ENCODE measurements around the gene CD70.
"Not testable (repeated sequence)": the region's sequence is repeated elsewhere in the genome, so short reads cannot be mapped to it uniquely, and the experiment has no call there.

CD70 gene

DNA sequence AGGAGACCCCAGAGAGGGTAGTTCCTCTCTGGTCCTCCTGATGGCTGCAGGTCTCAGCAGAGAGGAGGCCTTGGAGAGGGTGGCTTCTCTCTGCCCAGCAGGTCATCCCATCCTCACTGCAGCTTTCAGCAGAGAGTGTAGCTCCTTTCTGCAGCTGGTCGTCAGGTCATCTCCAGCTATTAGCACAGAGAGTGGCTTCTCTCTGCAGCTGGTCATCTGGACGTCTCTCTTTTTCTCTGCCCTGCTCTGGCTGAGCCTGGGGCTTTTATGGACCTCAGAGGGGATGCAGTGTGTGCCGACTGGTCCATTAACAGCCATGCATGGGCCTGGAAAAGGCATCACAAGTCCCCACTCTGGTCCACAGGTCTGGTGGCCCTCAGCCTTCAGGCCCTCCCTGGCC, 39.9 kb downstream of the CD70 start:
- no peak for DNase-seq (ENCODE audit: low read depth)
- no peak overlapping the region for H3K4me3 ChIP-seq (ENCODE audit: control insufficient read depth, low read depth, low read length)
- TF ChIP-seq CTCF (conservative IDR thresholded peaks at IDR 0.05; ENCODE audit: control insufficient read depth, insufficient read depth, low read depth, low read length), result no peak

GRCh38 chr19:6550679-6551078, 40.3 kb downstream of the CD70 start:
- not testable (repeated sequence) for H3K4me3 ChIP-seq (ENCODE audit: control insufficient read depth, low read depth, low read length); DNase-seq (ENCODE audit: low read depth)

- no peak overlapping the region for H3K4me3 ChIP-seq (ENCODE audit: control insufficient read depth, low read depth, low read length)
- TF ChIP-seq CTCF (conservative IDR thresholded peaks at IDR 0.05; ENCODE audit: control insufficient read depth, insufficient read depth, low read depth, low read length), result no peak
- no peak for DNase-seq (ENCODE audit: low read depth)
Measured at GRCh38 chr19:6543866-6544347, 47.0 kb downstream of the CD70 start.

DNA sequence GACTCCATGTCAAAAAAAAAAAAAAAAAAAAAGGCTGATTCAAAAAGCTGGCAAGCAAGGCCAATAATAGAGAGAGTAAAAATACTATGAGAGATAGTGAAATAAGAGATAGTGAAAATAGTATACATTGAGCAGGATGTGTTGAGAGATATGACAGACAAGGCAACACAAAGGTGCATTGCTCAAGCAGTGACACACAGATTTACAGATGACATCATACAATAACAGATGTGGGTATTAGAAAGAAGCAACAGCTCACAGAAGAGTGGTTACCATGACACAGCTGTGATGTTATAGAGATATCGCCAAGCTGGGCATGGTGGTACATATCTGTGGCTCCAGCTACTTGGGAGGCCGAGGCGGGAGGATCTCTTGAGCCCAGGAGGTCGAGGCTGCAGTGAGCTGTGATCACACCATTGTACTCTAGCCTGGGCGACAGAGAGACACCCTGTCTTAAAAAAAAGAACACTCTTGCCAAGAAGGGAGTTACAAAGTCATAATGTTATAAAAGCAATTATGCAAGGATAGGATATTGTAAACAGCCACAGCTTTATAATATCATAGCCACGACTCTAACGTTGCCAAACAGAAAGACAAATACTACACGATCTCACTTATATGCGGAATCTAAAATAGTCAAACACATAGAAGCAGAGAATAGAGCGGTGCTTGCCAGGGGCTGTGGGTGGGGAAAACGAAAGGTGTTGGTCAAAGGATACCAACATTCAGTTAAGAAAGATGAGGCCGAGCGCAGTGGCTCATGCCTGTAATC, 49.8 kb downstream of the CD70 start:
- H3K4me3 ChIP-seq (ENCODE audit: control insufficient read depth, low read depth, low read length), result no peak overlapping the region
- no peak for DNase-seq (ENCODE audit: low read depth)
- no peak for TF ChIP-seq CTCF (conservative IDR thresholded peaks at IDR 0.05; ENCODE audit: control insufficient read depth, insufficient read depth, low read depth, low read length)

DNA sequence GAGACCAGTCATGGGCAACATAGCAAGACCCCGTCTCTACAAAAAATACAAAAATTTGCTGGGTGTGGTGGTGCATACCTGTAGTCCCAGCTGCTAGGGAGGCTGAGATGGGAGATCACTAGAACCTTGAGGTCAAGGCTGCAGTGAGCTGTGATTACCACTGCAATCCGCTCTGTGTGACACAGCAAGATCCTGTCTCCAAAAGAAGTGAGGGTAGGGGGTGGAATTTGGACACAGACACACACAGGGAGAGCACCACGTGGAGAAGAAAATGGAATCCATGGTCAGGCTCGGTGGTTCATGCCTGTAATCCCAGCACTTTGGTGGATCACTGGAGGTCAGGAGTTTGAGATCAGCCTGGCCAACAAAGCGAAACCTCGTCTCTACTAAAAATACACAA, 51.4 kb downstream of the CD70 start:
- no peak for DNase-seq (ENCODE audit: low read depth)
- H3K4me3 ChIP-seq (ENCODE audit: control insufficient read depth, low read depth, low read length), result no peak overlapping the region
- no peak for TF ChIP-seq CTCF (conservative IDR thresholded peaks at IDR 0.05; ENCODE audit: control insufficient read depth, insufficient read depth, low read depth, low read length)
